GM23338 (cell line): ENCODE data around the gene CIT. TPM values are rescaled to one million over a fixed set of nuclear protein-coding genes. Genes with fewer than 3 reads are reported as not detected.

ENCODE experiments used
- ATAC-seq: fragments of 200-7000 bp; cut with Tn5 transposase; 3 replicates; pipeline ENCODE4 v1.9.1; 2020
- DNase-seq: peaks from one replicate; pipeline ENCODE4 v3.0.0-alpha.2; 2015; ENCODE audit warnings: low spot score
- H2AFZ ChIP-seq: fragments of 200-600 bp; sonication (generic); 2 replicates; pipeline ENCODE4 v1.8.0; 2016; ENCODE audit warnings: antibody characterized with exemption, mild to moderate bottlenecking, moderate library complexity
- H3F3A ChIP-seq: fragments of 200-600 bp; sonication (generic); replicated peaks from 2 replicates; pipeline ENCODE4 v1.8.0; 2017; ENCODE audit warnings: antibody characterized with exemption, mixed run types, low read depth
- H3K27ac ChIP-seq: fragments of 200-600 bp; sonication (generic); 2 replicates; pipeline ENCODE4 v1.6.1; 2016; ENCODE audit warnings: low read depth
- H3K27me3 ChIP-seq: fragments of 200-600 bp; sonication (generic); 2 replicates; pipeline ENCODE4 v1.8.0; 2016; ENCODE audit warnings: mild to moderate bottlenecking, mixed run types, moderate library complexity; ENCODE audit not compliant: insufficient read depth
- H3K36me3 ChIP-seq: fragments of 200-600 bp; sonication (generic); 2 replicates; pipeline ENCODE4 v1.8.0; 2016; ENCODE audit warnings: mild to moderate bottlenecking; ENCODE audit not compliant: insufficient read depth
- H3K4me1 ChIP-seq: fragments of 200-600 bp; sonication (generic); 2 replicates; pipeline ENCODE4 v1.8.0; 2016; ENCODE audit warnings: mild to moderate bottlenecking, moderate library complexity; ENCODE audit not compliant: insufficient read depth
- H3K4me2 ChIP-seq: fragments of 200-600 bp; sonication (generic); 2 replicates; pipeline ENCODE4 v1.7.1; 2017; ENCODE audit warnings: mixed run types
- H3K4me3 ChIP-seq: fragments of 200-600 bp; sonication (generic); 2 replicates; pipeline ENCODE4 v1.6.1; 2016; ENCODE audit warnings: mixed run types
- H3K79me2 ChIP-seq: fragments of 200-600 bp; sonication (generic); replicated peaks from 2 replicates; pipeline ENCODE4 v1.8.0; 2017; ENCODE audit warnings: mild to moderate bottlenecking; ENCODE audit not compliant: insufficient read depth
- H3K9me2 ChIP-seq: fragments of 200-600 bp; sonication (generic); 2 replicates; pipeline ENCODE4 v1.8.0; 2017; ENCODE audit not compliant: insufficient read depth
- H4K20me1 ChIP-seq: fragments of 200-600 bp; sonication (generic); replicated peaks from 2 replicates; pipeline ENCODE4 v1.8.0; 2017; ENCODE audit warnings: mild to moderate bottlenecking; ENCODE audit not compliant: insufficient read depth
- H3K27ac Mint-ChIP-seq: 2 replicates; pipeline ENCODE4 v1.8.0; 2020; ENCODE audit warnings: inconsistent platforms, mild to moderate bottlenecking, moderate library complexity, mixed read lengths
- H3K27me3 Mint-ChIP-seq: 3 replicates; pipeline ENCODE4 v1.8.0; 2022; ENCODE audit warnings: low read depth, mild to moderate bottlenecking, moderate library complexity, mixed read lengths, inconsistent platforms; ENCODE audit not compliant: insufficient read depth, poor library complexity
- H3K36me3 Mint-ChIP-seq: 3 replicates; pipeline ENCODE4 v1.8.0; 2021; ENCODE audit warnings: low read depth, mild to moderate bottlenecking, inconsistent platforms, moderate library complexity, mixed read lengths
- H3K4me1 Mint-ChIP-seq: 3 replicates; pipeline ENCODE4 v1.8.0; 2020; ENCODE audit warnings: mild to moderate bottlenecking, inconsistent platforms, mixed read lengths
- H3K4me3 Mint-ChIP-seq: 3 replicates; pipeline ENCODE4 v1.8.0; 2021; ENCODE audit warnings: moderate library complexity, mild to moderate bottlenecking, inconsistent platforms, mixed read lengths
- H3K9me3 Mint-ChIP-seq: 3 replicates; pipeline ENCODE4 v1.8.0; 2020; ENCODE audit warnings: moderate library complexity, mild to moderate bottlenecking, inconsistent platforms, mixed read lengths
- CREB1 ChIP-seq: fragments of 250-450 bp; sonication (Bioruptor Pico); IDR thresholded peaks from 2 replicates; pipeline ENCODE4 v1.5.0; 2020; ENCODE audit warnings: low read depth, mild to moderate bottlenecking, moderate library complexity
- CTCF ChIP-seq, 2 experiments: fragments of 200-600 bp in 1 of 2; sonication (generic) in 1 of 2; conservative IDR thresholded peaks; 2 replicates each; pipeline versions ENCODE4 v1.5.1 to v1.6.1; 2016 to 2017; ENCODE audit warnings: antibody characterized with exemption in 2 of 2, low read depth in 2 of 2, mild to moderate bottlenecking in 2 of 2, moderate library complexity in 1 of 2
- ETS1 ChIP-seq: IDR thresholded peaks from 2 replicates; pipeline ENCODE4 v1.6.1; 2016; ENCODE audit warnings: antibody characterized with exemption
- EZH2 ChIP-seq: fragments of 200-600 bp; sonication (generic); IDR thresholded peaks from one replicate; pipeline ENCODE4 v1.8.0; 2017; ENCODE audit warnings: antibody characterized with exemption, mild to moderate bottlenecking, low read depth; ENCODE audit not compliant: unreplicated experiment
- EZH2phosphoT487 ChIP-seq: fragments of 200-600 bp; sonication (generic); IDR thresholded peaks from one replicate; pipeline ENCODE4 v1.8.1; 2018; ENCODE audit warnings: antibody characterized with exemption; ENCODE audit not compliant: unreplicated experiment
- JUNB ChIP-seq: IDR thresholded peaks from one replicate; pipeline ENCODE4 v1.6.1; 2016; ENCODE audit warnings: antibody characterized with exemption; ENCODE audit not compliant: unreplicated experiment
- NANOG ChIP-seq: IDR thresholded peaks from 2 replicates; pipeline ENCODE4 v1.6.1; 2016; ENCODE audit warnings: antibody characterized with exemption, borderline replicate concordance
- POLR2AphosphoS5 ChIP-seq: IDR thresholded peaks from 2 replicates; pipeline ENCODE4 v1.6.1; 2016; ENCODE audit warnings: antibody characterized with exemption, low read depth
- REST ChIP-seq: IDR thresholded peaks from one replicate; pipeline ENCODE4 v1.6.1; 2018; ENCODE audit warnings: antibody characterized with exemption; ENCODE audit not compliant: unreplicated experiment
- STAT1 ChIP-seq: IDR thresholded peaks from one replicate; pipeline ENCODE4 v1.6.1; 2016; ENCODE audit warnings: antibody characterized with exemption; ENCODE audit not compliant: unreplicated experiment
- ZNF331 ChIP-seq: fragments of 250-450 bp; sonication (Bioruptor Pico); IDR thresholded peaks from 2 replicates; pipeline ENCODE4 v1.5.0; 2020; ENCODE audit warnings: low read depth, mild to moderate bottlenecking, moderate library complexity
- ZNF462 ChIP-seq: fragments of 250-450 bp; sonication (Bioruptor Pico); IDR thresholded peaks from 2 replicates; pipeline ENCODE4 v1.5.0; 2020; ENCODE audit warnings: mild to moderate bottlenecking, moderate library complexity
- polyA plus RNA-seq: library from polyadenylated mRNA; unstranded; fragments of >200 nt; fragmentation: Nextera tagmentation; extraction: Ambion mirVana; gene quantifications from 2 replicates; pipeline ENCODE4 v1.2.1, GENCODE V29; 2016
- total RNA-seq: library from RNA; depleted of rRNA; stranded (reverse); fragments of >200 nt; shearing (Covaris generic); gene quantifications from 2 replicates; pipeline ENCODE4 v1.2.3, GENCODE V29; 2014

Gene CIT
- total and polyA plus RNA-seq, 2 experiments from 2014 or later, result 9.7 to 47.8 TPM

- Histone ChIP-seq H3K9me2 (peaks cover 9% of the 10 kb centered on the region; the same call in 1 of the 2 replicates), H2AFZ (no peak overlapping the region), H3K27me3 (no peaks in the 10 kb centered on the region), H3K27ac (no peak overlapping the region), H3K4me2 (no peak overlapping the region), H3K4me3 (no peak overlapping the region), H3F3A (no peaks in the 10 kb centered on the region), H3K4me1 (no peaks in the 10 kb centered on the region), H3K79me2 (no peaks in the 10 kb centered on the region), H4K20me1 (no peaks in the 10 kb centered on the region), H3K36me3 (no peaks in the 10 kb centered on the region)
- TF ChIP-seq POLR2AphosphoS5, result no peak
- TF ChIP-seq ZNF331, result no peak
- TF ChIP-seq EZH2, result no peak
- TF ChIP-seq STAT1, result no peak
- TF ChIP-seq ETS1, result no peak
- TF ChIP-seq NANOG, result no peak
- TF ChIP-seq CREB1 (CRISPR knock-in tag), result no peak
- TF ChIP-seq ZNF462 (CRISPR knock-in tag), result no peak
- TF ChIP-seq CTCF (conservative IDR thresholded peaks at IDR 0.05; ENCODE audit: low read depth in 2 of 2), result no peak
- TF ChIP-seq EZH2phosphoT487, result no peak
- no peak for TF ChIP-seq JUNB
- TF ChIP-seq REST, result no peak
- no peaks in the 10 kb centered on the region for H3K9me3 Mint-ChIP-seq
- no peaks in the 10 kb centered on the region for H3K4me1 Mint-ChIP-seq
- H3K27ac Mint-ChIP-seq, result no peak overlapping the region
- ATAC-seq (no peak), DNase-seq (no peak)
- H3K4me3 Mint-ChIP-seq, result no peak overlapping the region
- no peaks in the 10 kb centered on the region for H3K27me3 Mint-ChIP-seq
- no peaks in the 10 kb centered on the region for H3K36me3 Mint-ChIP-seq
Measured at GRCh38 chr12:119645535-119646059, 231.5 kb downstream of the CIT start.
